Measurements from ENCODE around the gene TRAPPC5.

TRAPPC5 gene

DNA sequence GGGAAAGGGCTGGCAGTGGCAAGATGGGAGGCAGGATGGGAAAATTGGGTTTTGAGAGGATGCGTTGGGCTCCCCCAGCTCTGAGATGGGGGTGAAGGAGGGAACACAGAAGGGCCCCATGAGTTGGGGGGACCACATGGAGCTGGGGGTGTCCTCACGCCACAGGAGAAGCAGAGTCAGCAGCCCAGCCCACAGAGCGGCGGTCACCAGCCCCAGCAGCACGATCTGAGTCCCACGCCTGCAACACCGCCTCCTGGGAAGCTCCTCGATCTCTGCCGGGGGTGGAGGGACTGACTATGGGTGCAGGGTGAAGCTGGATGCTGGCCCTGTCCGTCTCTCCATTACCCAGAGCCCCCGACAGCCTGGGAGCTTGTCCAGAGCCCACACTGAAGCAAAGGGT is 17.9 kb downstream of the TRAPPC5 start:
- in situ Hi-C loops (cut with MboI; ENCODE audit: low sequenced_read_pairs): no loop called here

DNA sequence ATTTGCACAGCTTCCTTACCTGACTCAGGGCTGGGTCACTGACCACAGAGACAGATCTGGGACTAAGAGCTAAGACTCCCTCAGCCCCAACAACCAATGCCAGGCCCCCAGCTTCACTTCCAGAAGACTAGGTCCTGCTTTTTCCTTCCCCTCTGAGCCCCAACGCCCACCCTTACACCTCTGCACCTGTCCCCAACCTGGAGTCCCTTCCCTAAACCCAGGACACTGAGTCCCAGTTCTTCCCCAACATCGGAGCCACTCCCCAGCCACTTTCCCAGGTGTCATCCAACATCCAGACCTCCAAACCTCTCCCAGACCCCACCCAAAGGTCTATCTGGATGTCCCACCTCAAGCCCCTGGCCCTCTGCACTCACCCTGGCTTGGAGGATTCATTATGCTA is 18.4 kb downstream of the TRAPPC5 start:
- in situ Hi-C loops (cut with MboI; ENCODE audit: low sequenced_read_pairs): no loop called here

DNA sequence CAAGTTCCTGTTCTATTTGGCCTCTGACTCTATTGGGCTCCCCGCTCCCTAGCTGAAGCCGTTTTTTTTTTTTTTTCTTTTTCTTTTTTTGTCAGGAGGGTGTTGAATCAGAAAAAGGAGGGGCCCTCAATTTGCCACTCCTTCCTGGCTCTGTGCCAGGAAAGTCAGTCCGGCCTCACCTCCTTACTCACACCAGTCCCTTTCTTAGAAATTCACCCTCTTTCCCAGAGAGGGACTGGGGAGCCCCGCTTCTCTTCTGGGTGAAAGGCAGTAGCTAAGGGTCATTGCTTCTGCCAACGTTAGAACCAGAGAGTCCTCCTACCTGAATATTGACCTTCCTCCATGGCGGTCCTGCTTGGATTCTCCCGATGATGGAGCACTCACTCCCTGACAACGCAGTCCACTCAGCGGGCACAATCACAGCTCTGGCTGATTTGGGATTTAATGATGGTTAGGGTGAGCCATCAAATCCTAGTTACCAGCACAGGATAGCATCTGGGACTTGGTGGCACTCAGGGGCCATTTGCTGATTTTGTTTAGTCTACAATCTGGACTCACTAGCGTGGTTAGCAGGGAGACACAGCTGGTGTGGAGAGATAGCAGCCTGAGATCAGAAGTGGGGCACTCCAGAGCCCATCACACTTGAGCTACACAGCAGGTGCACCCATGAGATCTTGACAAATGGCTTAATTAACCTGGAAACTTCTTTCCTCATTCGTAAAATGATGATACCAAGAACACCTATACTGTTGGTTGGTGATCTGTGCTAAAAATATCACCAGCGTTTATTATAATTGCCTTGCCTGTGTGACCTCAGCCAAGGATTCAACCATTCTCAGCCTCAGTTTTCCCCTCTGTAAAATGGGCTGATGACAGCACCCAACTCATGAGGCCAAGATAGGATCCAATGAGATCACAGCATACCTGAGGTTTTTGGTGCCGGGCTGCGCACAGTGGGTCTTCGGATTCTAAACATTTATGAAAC is 19.1 kb downstream of the TRAPPC5 start:
- in situ Hi-C loops (cut with MboI; ENCODE audit: low sequenced_read_pairs): no loop called here

GRCh38 chr19:7701049-7701653 is 20.5 kb downstream of the TRAPPC5 start:
- in situ Hi-C loops (cut with MboI; ENCODE audit: low sequenced_read_pairs): no loop called here

DNA sequence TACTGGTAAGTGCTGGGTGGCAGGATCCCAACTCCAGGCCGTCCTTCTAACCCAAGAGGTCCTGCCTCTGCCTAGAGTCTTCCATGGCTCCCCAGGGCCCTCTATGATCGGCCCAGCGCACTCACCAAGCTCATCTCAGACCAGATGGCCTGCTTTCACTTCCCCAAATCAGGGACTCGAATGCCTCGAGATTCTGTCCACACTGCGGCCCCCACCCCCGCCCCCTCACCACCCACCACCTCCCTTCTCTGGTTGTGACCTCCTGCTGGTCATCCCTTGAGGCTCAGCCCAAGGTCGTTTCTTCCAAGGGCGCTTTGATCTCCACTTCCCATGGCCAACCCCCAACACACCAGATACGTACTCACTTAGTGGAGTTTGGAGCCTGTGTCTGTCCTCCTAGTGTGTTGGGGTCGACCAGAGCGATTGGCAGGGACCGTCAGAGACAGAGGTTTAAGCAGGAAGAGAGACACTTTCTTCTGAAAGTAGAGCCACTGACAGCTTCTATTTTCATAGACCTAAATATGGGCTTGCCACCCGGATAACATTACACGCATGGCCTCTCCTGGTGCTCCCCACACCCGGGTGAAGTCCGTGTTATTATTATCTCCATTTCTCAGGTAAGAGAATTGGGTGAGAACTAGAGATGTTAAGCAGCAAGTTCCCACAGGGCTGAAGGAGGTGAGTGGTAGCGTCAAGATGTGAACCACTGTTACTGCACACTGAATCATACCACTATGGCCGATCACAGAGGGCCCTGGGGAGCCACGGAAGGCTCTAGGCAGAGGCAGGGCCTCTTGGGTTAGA is 21.2 kb downstream of the TRAPPC5 start, which contains the start of gene FCER2:
FCER2 (minus strand) TSS at position 478 of the 804 bp plus-strand sequence. CDS start 2,371 bp downstream, outside the sequence.
- in situ Hi-C loops (cut with MboI; ENCODE audit: low sequenced_read_pairs): no loop called here

- in situ Hi-C loops (cut with MboI; ENCODE audit: low sequenced_read_pairs): no loop called here
These were observed 22.7 kb downstream of the TRAPPC5 start for GRCh38 chr19:7703332-7703731.

DNA sequence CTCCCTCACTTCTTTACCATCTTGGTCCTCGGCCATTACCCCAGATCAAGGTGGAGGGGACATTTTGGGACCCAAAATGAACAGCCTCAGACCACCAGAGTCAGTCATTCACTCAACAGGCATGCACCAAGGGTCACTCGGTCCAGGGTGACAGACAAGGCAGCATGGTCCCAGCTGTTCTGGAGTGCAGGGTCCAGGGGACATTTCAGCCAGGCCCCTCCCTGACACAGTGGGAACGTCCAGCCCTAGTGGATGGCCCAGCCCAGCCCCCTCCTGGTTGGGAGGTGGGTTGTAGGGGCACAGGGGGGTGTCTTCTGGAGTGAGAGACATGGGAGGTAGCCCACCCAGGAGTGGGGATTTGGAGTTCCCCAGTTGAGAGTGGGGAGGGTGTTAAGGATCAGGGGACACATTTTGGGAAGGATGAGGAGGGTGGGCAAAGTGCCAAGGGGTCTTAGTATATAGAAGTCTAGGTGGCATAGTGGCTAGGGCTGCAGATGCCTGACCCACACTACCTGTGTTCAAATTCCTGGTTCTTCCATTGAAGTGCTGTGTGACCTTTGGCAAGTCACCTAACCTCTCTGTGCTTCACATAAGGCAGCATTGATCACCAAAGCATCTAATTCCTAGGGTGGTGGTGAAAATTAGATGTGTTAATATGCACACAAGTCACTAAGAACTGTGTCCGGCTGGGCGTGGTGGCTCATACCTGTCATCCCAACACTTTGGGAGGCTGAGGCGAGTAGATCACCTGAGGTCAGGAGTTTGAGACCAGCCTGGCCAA is 23.8 kb downstream of the TRAPPC5 start:
- in situ Hi-C loops (cut with MboI; ENCODE audit: low sequenced_read_pairs): no loop called here

GRCh38 chr19:7705387-7706187 is 25.0 kb downstream of the TRAPPC5 start:
- in situ Hi-C loops (cut with MboI; ENCODE audit: low sequenced_read_pairs): no loop called here

DNA sequence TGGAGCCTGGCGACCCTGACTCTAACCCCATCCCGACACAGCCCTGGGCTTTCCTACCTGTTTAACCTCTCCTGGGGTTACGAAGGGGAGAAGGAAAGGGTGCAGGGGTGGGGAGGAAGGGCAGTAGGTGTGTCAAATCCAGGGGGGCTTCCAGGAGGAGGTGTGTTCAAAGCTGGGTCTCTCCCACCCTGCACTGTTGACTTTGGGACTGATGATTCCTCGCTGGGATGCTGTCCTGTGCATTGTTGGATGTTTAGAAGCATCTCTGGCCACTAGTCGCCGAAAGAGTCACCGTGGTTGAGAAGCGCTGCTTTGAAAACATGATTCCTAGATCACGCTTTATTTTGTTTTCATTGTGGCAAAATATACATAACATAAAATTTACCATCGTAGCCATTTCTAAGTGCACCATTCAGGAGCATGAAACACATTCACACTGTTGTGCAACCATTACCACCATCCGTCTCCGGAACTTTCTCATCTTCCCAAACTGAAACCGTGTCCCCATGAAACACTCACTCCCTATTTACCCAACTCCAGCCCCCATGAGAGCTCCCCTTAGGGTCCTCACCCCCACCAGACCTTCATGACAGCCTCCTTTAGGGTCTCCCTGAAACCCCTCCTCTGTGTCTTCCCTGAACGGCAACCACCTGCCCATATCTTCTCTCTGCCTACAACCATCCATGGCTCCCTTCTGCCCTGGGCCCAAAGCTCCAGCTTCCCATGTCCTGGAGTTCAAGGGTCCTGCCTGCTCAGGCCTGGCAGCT is 25.7 kb downstream of the TRAPPC5 start:
- in situ Hi-C loops (cut with MboI; ENCODE audit: low sequenced_read_pairs): no loop called here

GRCh38 chr19:7706955-7707456 is 26.4 kb downstream of the TRAPPC5 start:
- in situ Hi-C loops (cut with MboI; ENCODE audit: low sequenced_read_pairs): no loop called here

GRCh38 chr19:7709932-7710460 is 29.4 kb downstream of the TRAPPC5 start:
- in situ Hi-C loops (cut with MboI; ENCODE audit: low sequenced_read_pairs): no loop called here

- in situ Hi-C loops (cut with MboI; ENCODE audit: low sequenced_read_pairs): no loop called here
These were observed 30.0 kb downstream of the TRAPPC5 start for GRCh38 chr19:7710616-7711015.

GRCh38 chr19:7715671-7716070 is 35.0 kb downstream of the TRAPPC5 start:
- in situ Hi-C loops (cut with MboI; ENCODE audit: low sequenced_read_pairs): no loop called here

DNA sequence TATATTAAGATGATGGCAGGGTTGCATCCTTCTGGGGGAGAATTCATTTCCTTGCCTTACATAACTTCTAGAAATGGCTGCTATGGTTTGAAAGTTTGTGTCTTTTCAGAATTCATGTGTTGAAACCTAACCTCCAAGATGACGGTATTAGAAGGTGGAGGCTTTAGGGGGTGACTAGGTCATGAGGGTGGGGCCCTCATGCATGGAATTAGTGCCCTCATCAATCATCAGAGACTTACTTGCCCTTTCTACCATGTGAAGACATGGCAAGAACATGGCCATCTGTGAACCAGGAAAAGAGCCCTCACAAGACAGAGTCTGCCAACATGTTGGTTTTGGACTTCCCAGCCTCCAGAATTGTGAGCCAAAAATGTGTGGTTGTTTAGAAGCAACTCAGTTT is 36.1 kb downstream of the TRAPPC5 start:
- in situ Hi-C loops (cut with MboI; ENCODE audit: low sequenced_read_pairs): no loop called here

GRCh38 chr19:7718668-7719067 is 38.0 kb downstream of the TRAPPC5 start:
- in situ Hi-C loops (cut with MboI; ENCODE audit: low sequenced_read_pairs): no loop called here

DNA sequence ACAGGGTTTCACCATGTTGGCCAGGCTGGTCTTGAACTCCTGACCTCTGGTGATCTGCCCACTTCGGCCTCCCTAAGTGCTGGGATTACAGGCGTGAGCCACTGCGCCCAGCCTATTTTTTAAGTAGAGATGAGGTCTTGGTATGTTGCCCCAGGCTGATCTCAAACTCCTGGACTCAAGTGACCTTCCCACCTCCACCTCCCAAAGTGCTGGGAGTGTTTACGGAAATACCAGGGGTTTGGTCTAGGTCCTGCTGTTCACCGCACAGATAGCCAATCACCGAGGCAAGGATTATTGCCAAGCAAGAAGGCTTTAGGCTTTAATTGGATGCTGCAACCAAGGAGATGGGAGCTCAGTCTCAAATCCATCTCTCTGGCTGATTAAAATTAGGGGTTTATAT is 39.7 kb downstream of the TRAPPC5 start:
- in situ Hi-C loops (cut with MboI; ENCODE audit: low sequenced_read_pairs): no loop called here

- in situ Hi-C loops (cut with MboI; ENCODE audit: low sequenced_read_pairs): no loop called here
These were observed 41.6 kb downstream of the TRAPPC5 start for GRCh38 chr19:7722231-7722651.

- in situ Hi-C loops (cut with MboI; ENCODE audit: low sequenced_read_pairs): no loop called here
These were observed 45.2 kb downstream of the TRAPPC5 start for GRCh38 chr19:7725791-7726190.

Data from HL-60/S4 (cell line).